DOHH2 (cell line): ENCODE results near the gene LNX2.

Experiments
- CTCF ChIP-seq: fragments of 200-600 bp; sonication (generic); IDR thresholded peaks from one replicate; pipeline ENCODE4 v1.5.1; 2014; ENCODE audit warnings: antibody characterized with exemption, mild to moderate bottlenecking, low read depth, low read length; ENCODE audit not compliant: poor library complexity, severe bottlenecking
- EZH2phosphoT487 ChIP-seq: fragments of 200-600 bp; sonication (generic); IDR thresholded peaks from 2 replicates; pipeline ENCODE4 v1.6.1; 2017; ENCODE audit warnings: borderline replicate concordance, mild to moderate bottlenecking, antibody characterized with exemption, low read length, moderate library complexity, mixed read lengths

- TF ChIP-seq CTCF (no peak), EZH2phosphoT487 (no peak)
These were observed 14.6 kb downstream of the LNX2 start for GRCh38 chr13:27605610-27606200.
